ENCODE results near the gene ADAM12.

- TF ChIP-seq CTCF (IDR thresholded peaks at IDR 0.05): no peak
- TF ChIP-seq POLR2A (IDR thresholded peaks at IDR 0.05): no peak
Observed at GRCh38 chr10:126147866-126148587, 240.2 kb downstream of the ADAM12 start.

All from uterus (tissue), 2 donors.